Trophoblast cell (in vitro differentiated cells and primary cell): ENCODE results near the gene BRD7.

Experiments
- DNase-seq, 2 donors: peaks; one replicate each; pipeline ENCODE4 v3.0.0-alpha.2; 2016
- H2AFZ ChIP-seq: 2 replicates; pipeline ENCODE4 v1.6.1; 2013; ENCODE audit warnings: low read length, moderate library complexity, mild to moderate bottlenecking; ENCODE audit not compliant: insufficient read depth, poor library complexity
- H2AK5ac ChIP-seq: 2 replicates; pipeline ENCODE4 v1.6.1; 2013; ENCODE audit warnings: mild to moderate bottlenecking, low read length
- H2BK120ac ChIP-seq: 2 replicates; pipeline ENCODE4 v1.6.1; 2013; ENCODE audit warnings: low read length, mild to moderate bottlenecking, moderate library complexity; ENCODE audit not compliant: insufficient read depth, poor library complexity
- H2BK12ac ChIP-seq: 2 replicates; pipeline ENCODE4 v1.6.1; 2013; ENCODE audit warnings: mild to moderate bottlenecking, low read length, moderate library complexity
- H2BK5ac ChIP-seq: 2 replicates; pipeline ENCODE4 v1.6.1; 2013; ENCODE audit warnings: low read length, low read depth, moderate library complexity, mild to moderate bottlenecking; ENCODE audit not compliant: poor library complexity
- H3K14ac ChIP-seq: 2 replicates; pipeline ENCODE4 v1.6.1; 2013; ENCODE audit warnings: mild to moderate bottlenecking, low read length
- H3K18ac ChIP-seq: 2 replicates; pipeline ENCODE4 v1.6.1; 2013; ENCODE audit warnings: mild to moderate bottlenecking, low read length
- H3K23ac ChIP-seq: 2 replicates; pipeline ENCODE4 v1.6.1; 2013; ENCODE audit warnings: low read length
- H3K27ac ChIP-seq: 2 replicates; pipeline ENCODE4 v1.5.1; 2013; ENCODE audit warnings: low read depth, mild to moderate bottlenecking, inconsistent platforms, low read length, moderate library complexity
- H3K27me3 ChIP-seq: 2 replicates; pipeline ENCODE4 v1.6.1; 2013; ENCODE audit warnings: inconsistent platforms, mild to moderate bottlenecking, low read length, moderate library complexity; ENCODE audit not compliant: insufficient read depth
- H3K36me3 ChIP-seq, 2 experiments: 1 replicate in 1 of 2; 2 replicates in 1 of 2; pipeline ENCODE4 v1.6.1; 2013; ENCODE audit warnings: low read length in 2 of 2, mild to moderate bottlenecking in 2 of 2, moderate library complexity in 1 of 2; ENCODE audit not compliant: insufficient read depth in 2 of 2, control insufficient read depth in 1 of 2
- H3K4ac ChIP-seq: 2 replicates; pipeline ENCODE4 v1.6.1; 2013; ENCODE audit warnings: low read depth, mild to moderate bottlenecking, low read length, moderate library complexity
- H3K4me1 ChIP-seq, 2 experiments: 1 replicate in 1 of 2; 2 replicates in 1 of 2; pipeline ENCODE4 v1.6.1; 2013; ENCODE audit warnings: low read length in 2 of 2, mild to moderate bottlenecking in 2 of 2, moderate library complexity in 1 of 2; ENCODE audit not compliant: insufficient read depth in 2 of 2, control insufficient read depth in 1 of 2
- H3K4me2 ChIP-seq: 2 replicates; pipeline ENCODE4 v1.6.1; 2013; ENCODE audit warnings: inconsistent platforms, mild to moderate bottlenecking, low read length, moderate library complexity
- H3K4me3 ChIP-seq: 2 replicates; pipeline ENCODE4 v1.5.1; 2013; ENCODE audit warnings: mild to moderate bottlenecking, low read depth, low read length, inconsistent platforms
- H3K79me1 ChIP-seq: one replicate; pipeline ENCODE4 v1.6.1; 2013; ENCODE audit warnings: low read length
- H3K79me2 ChIP-seq: 2 replicates; pipeline ENCODE4 v1.6.1; 2013; ENCODE audit warnings: low read length, mild to moderate bottlenecking; ENCODE audit not compliant: control insufficient read depth, insufficient read depth, poor library complexity
- H3K9ac ChIP-seq: 2 replicates; pipeline ENCODE4 v1.6.1; 2013; ENCODE audit warnings: mild to moderate bottlenecking, low read length
- H3K9me3 ChIP-seq: 2 replicates; pipeline ENCODE4 v1.6.1; 2013; ENCODE audit warnings: low read depth, mild to moderate bottlenecking, control low read depth, inconsistent platforms, low read length; ENCODE audit not compliant: insufficient read depth
- H4K12ac ChIP-seq: 2 replicates; pipeline ENCODE4 v1.6.1; 2013; ENCODE audit warnings: low read depth, mild to moderate bottlenecking, low read length, moderate library complexity
- H4K8ac ChIP-seq: 2 replicates; pipeline ENCODE4 v1.6.1; 2013; ENCODE audit warnings: low read depth, mild to moderate bottlenecking, low read length, moderate library complexity
- H4K91ac ChIP-seq: one replicate; pipeline ENCODE4 v1.6.1; 2013; ENCODE audit warnings: low read depth, mild to moderate bottlenecking, low read length, moderate library complexity
- WGBS: extraction: QIAGEN DNeasy Blood & Tissue Kit; methylation state at CpG from one replicate; pipeline ENCODE4 v1.1.7; 2013; ENCODE audit warnings: missing lambda C conversion rate; ENCODE audit not compliant: insufficient read length, insufficient coverage; ENCODE audit errors: extremely low coverage; 5-methylcytosine and 5-hydroxymethylcytosine counted together

BRD7 gene

GRCh38 chr16:50398336-50398735 lies 29.5 kb upstream of the BRD7 start:
- H3K4me1 ChIP-seq: no peaks in the 10 kb centered on the region
- no peak overlapping the region for H4K12ac ChIP-seq
- no peak overlapping the region for H2BK5ac ChIP-seq
- no peak overlapping the region for H4K91ac ChIP-seq
- no peak overlapping the region for H3K4ac ChIP-seq
- H3K14ac ChIP-seq: no peak overlapping the region
- H2BK120ac ChIP-seq: no peak overlapping the region
- no peaks in the 10 kb centered on the region for H3K36me3 ChIP-seq
- H3K23ac ChIP-seq: no peak overlapping the region
- H3K79me1 ChIP-seq: no peaks in the 10 kb centered on the region
- no peak overlapping the region for H2AFZ ChIP-seq
- no peak overlapping the region for H3K4me2 ChIP-seq
- no peaks in the 10 kb centered on the region for H3K79me2 ChIP-seq
- H3K27ac ChIP-seq: no peak overlapping the region
- no CpG with 5 or more reads among the region's 5 CpGs for WGBS
- H3K9ac ChIP-seq: no peak overlapping the region
- H3K18ac ChIP-seq: no peak overlapping the region
- no peak overlapping the region for H2BK12ac ChIP-seq
- H3K4me3 ChIP-seq: no peak overlapping the region
- H2AK5ac ChIP-seq: no peak overlapping the region
- no peaks in the 10 kb centered on the region for H3K9me3 ChIP-seq
- H4K8ac ChIP-seq: no peak overlapping the region
- no peaks in the 10 kb centered on the region for H3K27me3 ChIP-seq
- DNase-seq: no peak

GRCh38 chr16:50396761-50397535 lies 28.2 kb upstream of the BRD7 start:
- peak; percentile 98 to 99 for DNase-seq
- H4K12ac ChIP-seq: no peak overlapping the region
- no peak overlapping the region for H2BK12ac ChIP-seq
- no peak overlapping the region for H4K91ac ChIP-seq
- no peak overlapping the region for H2BK120ac ChIP-seq
- no peak overlapping the region for H3K14ac ChIP-seq
- H3K4ac ChIP-seq: no peak overlapping the region
- H3K18ac ChIP-seq: no peak overlapping the region
- no peak overlapping the region for H4K8ac ChIP-seq
- H3K9ac ChIP-seq: no peak overlapping the region
- H2BK5ac ChIP-seq: no peak overlapping the region
- H2AK5ac ChIP-seq: no peak overlapping the region
- H3K23ac ChIP-seq: no peak overlapping the region
- H3K4me2 ChIP-seq: no peak overlapping the region
- no peaks in the 10 kb centered on the region for H3K27me3 ChIP-seq
- no peak overlapping the region for H3K27ac ChIP-seq
- H3K36me3 ChIP-seq: no peaks in the 10 kb centered on the region
- H3K4me3 ChIP-seq: no peak overlapping the region
- no peak overlapping the region for H2AFZ ChIP-seq
- no peaks in the 10 kb centered on the region for H3K79me2 ChIP-seq
- no peaks in the 10 kb centered on the region for H3K79me1 ChIP-seq
- no peaks in the 10 kb centered on the region for H3K9me3 ChIP-seq
- no peaks in the 10 kb centered on the region for H3K4me1 ChIP-seq
- WGBS: no CpG with 5 or more reads among the region's 8 CpGs

- H4K91ac ChIP-seq: no peak overlapping the region
- H3K79me1 ChIP-seq: no peaks in the 10 kb centered on the region
- no peaks in the 10 kb centered on the region for H3K27me3 ChIP-seq
Measured at GRCh38 chr16:50395763-50396710, 27.2 kb upstream of the BRD7 start.

GRCh38 chr16:50393858-50394802 lies 25.3 kb upstream of the BRD7 start:
- H3K36me3 ChIP-seq: no peaks in the 10 kb centered on the region

More at GRCh38 chr16:50395763-50396710, 27.2 kb upstream of the BRD7 start:
- Histone ChIP-seq H3K4me1 (no peaks in the 10 kb centered on the region), H3K14ac (no peak overlapping the region), H3K4me3 (no peak overlapping the region), H2AK5ac (no peak overlapping the region), H4K12ac (no peak overlapping the region), H3K18ac (no peak overlapping the region), H3K27ac (no peak overlapping the region), H3K36me3 (no peaks in the 10 kb centered on the region), H2BK120ac (no peak overlapping the region), H3K9me3 (no peaks in the 10 kb centered on the region), H3K23ac (no peak overlapping the region), H3K4me2 (no peak overlapping the region), H3K79me2 (no peaks in the 10 kb centered on the region), H4K8ac (no peak overlapping the region), H2BK12ac (no peak overlapping the region), H3K4ac (no peak overlapping the region), H3K9ac (no peak overlapping the region), H2BK5ac (no peak overlapping the region), H2AFZ (no peak overlapping the region)
- no peak for DNase-seq
- no CpG with 5 or more reads among the region's 10 CpGs for WGBS

More at GRCh38 chr16:50393858-50394802, 25.3 kb upstream of the BRD7 start:
- Histone ChIP-seq H2AK5ac (no peak overlapping the region), H3K4me1 (no peaks in the 10 kb centered on the region), H3K14ac (no peak overlapping the region), H2BK12ac (no peak overlapping the region), H3K79me2 (no peaks in the 10 kb centered on the region), H4K8ac (no peak overlapping the region), H3K27me3 (no peaks in the 10 kb centered on the region), H3K4me2 (no peak overlapping the region), H4K12ac (no peak overlapping the region), H3K27ac (no peak overlapping the region), H3K23ac (no peak overlapping the region), H3K4me3 (no peak overlapping the region), H3K18ac (no peak overlapping the region), H3K9me3 (no peaks in the 10 kb centered on the region), H2AFZ (no peak overlapping the region), H3K79me1 (no peaks in the 10 kb centered on the region), H3K4ac (no peak overlapping the region), H2BK5ac (no peak overlapping the region), H2BK120ac (no peak overlapping the region), H4K91ac (no peak overlapping the region), H3K9ac (no peak overlapping the region)
- WGBS: no CpG with 5 or more reads among the region's 6 CpGs
- DNase-seq: no peak
